Measurements from ENCODE around the gene LNX2. TPM values are rescaled to one million over a fixed set of nuclear protein-coding genes. Genes with fewer than 3 reads are reported as not detected.

Gene LNX2
- total RNA-seq, 1 donor from 2014 or later, result 3.7 TPM

- H3K27ac ChIP-seq, result no peak overlapping the region
- intact Hi-C loops (cut with DNase I), result no loop called here
- H3K27me3 ChIP-seq, result no peaks in the 10 kb centered on the region
- H3K4me1 ChIP-seq, result no peaks in the 10 kb centered on the region
- DNase-seq (ENCODE audit: low spot score in 2 of 2), result no peak
- TF ChIP-seq CTCF (IDR thresholded peaks at IDR 0.05), result no peak
- H3K9me3 ChIP-seq, result no peaks in the 10 kb centered on the region
- no peak overlapping the region for H3K4me3 ChIP-seq
- no peaks in the 10 kb centered on the region for H3K36me3 ChIP-seq
Observed at GRCh38 chr13:27508802-27509201, 111.5 kb downstream of the LNX2 start.

GRCh38 chr13:27505792-27506191 lies 114.5 kb downstream of the LNX2 start:
- Histone ChIP-seq H3K9me3 (no peaks in the 10 kb centered on the region), H3K4me3 (no peak overlapping the region), H3K27ac (no peak overlapping the region), H3K27me3 (no peaks in the 10 kb centered on the region), H3K36me3 (no peaks in the 10 kb centered on the region), H3K4me1 (no peaks in the 10 kb centered on the region)
- DNase-seq (ENCODE audit: low spot score in 2 of 2), result no peak
- TF ChIP-seq CTCF (IDR thresholded peaks at IDR 0.05), result no peak
- intact Hi-C loops (cut with DNase I), result no loop called here

GRCh38 chr13:27504868-27505194 lies 115.5 kb downstream of the LNX2 start:
- Histone ChIP-seq H3K27me3 (no peaks in the 10 kb centered on the region), H3K4me3 (no peak overlapping the region), H3K9me3 (no peaks in the 10 kb centered on the region), H3K4me1 (no peaks in the 10 kb centered on the region), H3K27ac (no peak overlapping the region), H3K36me3 (no peaks in the 10 kb centered on the region)
- TF ChIP-seq CTCF (IDR thresholded peaks at IDR 0.05), result no peak
- DNase-seq (ENCODE audit: low spot score in 2 of 2), result no peak
- intact Hi-C loops (cut with DNase I), result no loop called here

GRCh38 chr13:27504128-27504867 lies 116.0 kb downstream of the LNX2 start:
- H3K4me3 ChIP-seq, result no peak overlapping the region
- no peaks in the 10 kb centered on the region for H3K4me1 ChIP-seq
- H3K27me3 ChIP-seq, result no peaks in the 10 kb centered on the region
- TF ChIP-seq CTCF (IDR thresholded peaks at IDR 0.05), result no peak
- intact Hi-C loops (cut with DNase I), result no loop called here
- no peaks in the 10 kb centered on the region for H3K36me3 ChIP-seq
- DNase-seq (ENCODE audit: low spot score in 2 of 2), result no peak
- H3K9me3 ChIP-seq, result no peaks in the 10 kb centered on the region
- H3K27ac ChIP-seq, result no peak overlapping the region

GRCh38 chr13:27500806-27501534 lies 119.4 kb downstream of the LNX2 start:
- H3K4me3 ChIP-seq, result no peak overlapping the region
- H3K27me3 ChIP-seq, result no peaks in the 10 kb centered on the region

More at GRCh38 chr13:27500806-27501534, 119.4 kb downstream of the LNX2 start:
- Histone ChIP-seq H3K9me3 (no peaks in the 10 kb centered on the region), H3K4me1 (no peaks in the 10 kb centered on the region), H3K27ac (no peak overlapping the region), H3K36me3 (no peaks in the 10 kb centered on the region)
- intact Hi-C loops (cut with DNase I), result no loop called here
- no peak for DNase-seq (ENCODE audit: low spot score in 2 of 2)
- TF ChIP-seq CTCF (IDR thresholded peaks at IDR 0.05), result no peak
